KOPT-K1 (cell line): Measurements from ENCODE around the gene PLIN5.
"Not testable (repeated sequence)": the region's sequence is repeated elsewhere in the genome, so short reads cannot be mapped to it uniquely, and the experiment has no call there.

Experiments used
- H3K27ac ChIP-seq: fragments of 200-600 bp; sonication (generic); 2 replicates; pipeline ENCODE4 v1.5.1; 2016; ENCODE audit warnings: antibody characterized with exemption, mild to moderate bottlenecking, low read depth, low read length; ENCODE audit not compliant: poor library complexity, severe bottlenecking
- H3K36me3 ChIP-seq: fragments of 200-600 bp; sonication (generic); 2 replicates; pipeline ENCODE4 v1.5.1; 2017; ENCODE audit warnings: antibody characterized with exemption, mild to moderate bottlenecking, low read length, moderate library complexity; ENCODE audit not compliant: insufficient read depth
- H3K9me3 ChIP-seq: fragments of 200-600 bp; sonication (generic); 2 replicates; pipeline ENCODE4 v1.5.1; 2017; ENCODE audit warnings: antibody characterized with exemption, low read length, mild to moderate bottlenecking; ENCODE audit not compliant: insufficient read depth, poor library complexity, severe bottlenecking

PLIN5 gene

DNA sequence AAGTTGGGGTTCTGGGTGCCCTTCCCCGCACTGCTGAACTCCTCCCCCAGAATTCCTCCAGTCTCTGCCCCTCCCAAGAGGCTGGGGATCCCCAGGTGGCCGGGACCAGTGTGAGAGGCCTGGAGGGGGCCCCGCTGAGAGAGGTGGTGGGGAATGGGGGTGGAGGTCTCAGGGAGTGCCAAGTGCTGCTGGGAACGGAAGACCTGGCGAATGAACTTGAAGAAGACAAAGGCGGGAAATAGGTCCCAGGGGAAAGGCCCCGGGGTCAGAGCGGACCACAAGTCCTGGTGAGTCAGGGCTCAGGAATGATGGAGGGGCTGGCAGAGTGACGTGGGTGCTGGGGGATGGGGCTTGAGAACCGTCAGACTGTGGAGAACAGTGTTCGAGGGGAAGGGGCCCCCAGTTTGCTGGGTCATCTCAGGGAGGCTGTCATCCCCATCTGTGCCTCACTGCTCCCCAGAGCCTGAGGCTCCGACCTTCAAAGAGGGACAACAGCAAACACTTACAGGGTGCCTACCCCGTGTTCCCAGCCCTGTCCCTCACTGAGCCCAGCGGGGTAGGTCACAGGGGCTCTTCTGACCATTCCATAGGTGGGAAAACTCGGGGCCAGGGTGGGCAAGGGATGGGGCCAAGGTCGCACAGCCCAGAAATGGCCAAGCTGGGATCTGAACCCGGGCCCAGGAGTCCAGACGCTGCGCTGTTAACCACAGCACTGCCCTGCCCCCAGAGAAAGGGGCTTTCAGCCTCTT, 40.4 kb upstream of the PLIN5 start:
- no peaks in the 10 kb centered on the region for H3K36me3 ChIP-seq
- no peak overlapping the region for H3K27ac ChIP-seq
- no peaks in the 10 kb centered on the region for H3K9me3 ChIP-seq

DNA sequence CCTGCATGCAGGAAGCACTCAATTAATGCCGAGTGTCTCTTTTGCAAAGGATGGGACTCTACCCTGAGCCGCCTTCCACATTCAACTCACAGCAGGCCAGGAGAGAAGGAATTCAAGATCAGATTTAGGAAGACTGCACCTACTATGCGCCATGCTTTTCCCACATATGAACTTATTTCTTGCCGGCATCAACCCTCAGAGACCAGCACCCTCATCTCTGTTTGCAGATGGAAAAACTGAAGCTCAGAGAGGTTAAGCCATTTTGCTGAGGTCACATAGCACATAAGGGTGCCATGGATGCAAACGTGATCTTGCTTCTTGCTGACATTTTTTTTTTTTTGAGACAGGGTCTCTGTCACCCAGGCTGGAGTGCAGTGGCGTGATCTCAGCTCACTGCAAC, 38.7 kb upstream of the PLIN5 start:
- Histone ChIP-seq H3K36me3 (no peaks in the 10 kb centered on the region), H3K9me3 (no peaks in the 10 kb centered on the region), H3K27ac (no peak overlapping the region)

DNA sequence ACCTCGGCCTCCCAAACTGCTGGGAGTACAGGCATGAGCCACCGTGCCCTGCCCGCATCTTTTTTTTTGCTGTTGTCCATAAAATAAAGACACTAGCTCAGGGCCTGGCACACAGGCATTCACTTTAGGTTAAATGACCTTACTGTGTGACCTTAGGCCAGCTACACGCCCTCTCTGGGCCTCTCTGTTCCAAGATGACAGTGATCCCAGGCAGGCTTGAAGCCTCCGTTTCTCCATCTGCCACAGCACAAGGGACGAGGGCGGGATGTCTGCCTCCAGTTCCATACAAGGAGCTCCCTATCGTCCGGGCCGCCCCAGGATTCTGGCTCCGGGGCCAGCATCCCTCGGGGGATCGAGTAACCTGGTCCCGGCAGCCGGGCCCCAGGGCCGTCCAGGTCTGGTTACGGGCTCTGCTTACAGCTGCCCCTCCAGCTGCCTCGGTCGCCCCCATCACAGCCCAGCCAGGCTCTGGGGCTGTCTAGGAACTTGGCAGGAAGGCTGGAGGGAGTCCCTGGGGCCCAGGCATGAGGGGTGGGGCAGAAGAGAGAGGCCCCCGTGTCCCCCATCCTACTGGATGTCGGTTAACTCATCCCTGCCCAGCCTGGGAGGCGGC, 36.4 kb upstream of the PLIN5 start:
- Histone ChIP-seq H3K9me3 (no peaks in the 10 kb centered on the region), H3K36me3 (no peaks in the 10 kb centered on the region), H3K27ac (no peak overlapping the region)

DNA sequence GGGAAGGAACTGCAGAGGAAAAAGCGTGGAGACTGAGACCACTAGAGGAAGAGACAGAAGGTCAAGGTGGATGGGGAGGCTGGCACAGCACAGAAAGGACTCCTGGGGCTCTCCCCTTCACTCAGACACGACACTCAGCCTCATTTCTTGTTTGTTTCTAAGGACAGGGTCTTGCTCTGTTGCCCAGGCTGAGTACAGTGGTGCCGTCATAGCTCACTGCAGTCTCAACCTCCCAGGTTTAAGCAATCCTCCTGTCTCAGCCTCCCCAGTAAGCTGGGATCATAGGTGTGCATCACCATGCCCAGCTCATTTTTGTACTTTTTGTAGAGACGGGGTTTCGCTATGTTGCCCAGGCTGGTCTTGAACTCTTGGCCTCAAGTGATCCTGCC, 35.9 kb upstream of the PLIN5 start:
- Histone ChIP-seq H3K27ac (no peak overlapping the region), H3K9me3 (no peaks in the 10 kb centered on the region), H3K36me3 (no peaks in the 10 kb centered on the region)

DNA sequence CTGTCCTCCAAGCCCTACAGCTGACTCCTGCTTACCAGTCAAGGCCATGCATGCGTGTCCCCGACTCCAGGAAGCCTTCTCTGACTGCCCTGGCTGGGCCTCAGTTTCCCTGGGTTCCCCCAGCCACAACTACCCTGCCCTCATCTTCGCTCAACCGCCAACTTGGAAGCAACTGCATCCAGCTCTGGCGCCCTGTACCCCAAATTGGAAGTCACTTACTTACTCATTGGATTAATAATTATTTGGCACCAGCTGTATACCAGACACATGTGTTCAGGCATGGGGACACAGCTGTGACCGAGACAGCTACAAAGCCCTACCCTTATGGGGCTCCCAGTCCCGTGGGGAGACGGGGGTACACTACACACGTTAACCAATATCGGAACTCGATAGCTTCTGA, 35.4 kb upstream of the PLIN5 start:
- Histone ChIP-seq H3K9me3 (no peaks in the 10 kb centered on the region), H3K27ac (no peak overlapping the region), H3K36me3 (no peaks in the 10 kb centered on the region)

DNA sequence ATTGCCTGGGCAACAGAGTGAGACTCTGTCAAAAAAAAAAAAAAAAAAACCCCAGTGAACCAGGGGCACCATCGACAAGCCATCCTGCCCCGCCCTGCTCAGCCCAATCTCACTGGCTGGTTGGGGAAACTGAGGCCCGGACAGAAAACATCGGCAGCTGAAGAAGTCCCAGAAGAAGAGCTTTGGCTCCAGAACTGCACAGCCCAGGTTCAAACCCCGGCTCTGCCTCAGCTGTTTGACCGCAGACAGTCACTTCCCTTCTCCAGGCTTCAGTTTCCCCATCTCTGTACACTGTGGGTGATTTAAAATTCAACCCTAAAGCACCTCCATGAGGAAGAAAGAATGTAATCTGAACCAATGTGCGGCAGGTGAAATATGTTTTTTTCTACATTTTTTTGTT, 33.9 kb upstream of the PLIN5 start:
- no peaks in the 10 kb centered on the region for H3K9me3 ChIP-seq
- H3K27ac ChIP-seq: no peak overlapping the region
- H3K36me3 ChIP-seq: no peaks in the 10 kb centered on the region

DNA sequence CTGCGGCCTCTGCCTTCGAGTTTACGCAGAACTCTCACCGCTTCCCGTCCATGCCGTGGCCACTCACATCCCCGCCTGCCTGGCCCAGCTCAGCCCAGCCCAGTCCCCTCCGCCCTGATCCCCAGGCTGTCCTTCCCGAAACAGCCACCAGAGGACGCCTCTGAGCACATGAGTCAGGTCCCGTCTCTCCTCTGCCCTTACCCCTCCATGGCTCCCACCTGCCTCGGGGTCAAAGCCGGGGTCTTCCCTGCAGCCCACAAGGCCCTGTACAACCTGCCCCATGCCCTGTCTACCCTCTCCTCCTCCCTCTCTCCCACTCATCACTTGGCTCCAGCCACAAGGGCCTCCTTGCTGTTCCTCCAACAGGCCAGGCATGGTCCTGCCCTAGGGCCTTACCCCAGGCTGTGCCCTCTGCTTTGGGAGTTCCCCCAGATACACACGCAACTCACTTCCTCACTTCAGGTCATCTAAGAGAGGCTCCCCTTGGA, 32.6 kb upstream of the PLIN5 start:
- Histone ChIP-seq H3K9me3 (no peaks in the 10 kb centered on the region), H3K27ac (no peak overlapping the region), H3K36me3 (no peaks in the 10 kb centered on the region)

DNA sequence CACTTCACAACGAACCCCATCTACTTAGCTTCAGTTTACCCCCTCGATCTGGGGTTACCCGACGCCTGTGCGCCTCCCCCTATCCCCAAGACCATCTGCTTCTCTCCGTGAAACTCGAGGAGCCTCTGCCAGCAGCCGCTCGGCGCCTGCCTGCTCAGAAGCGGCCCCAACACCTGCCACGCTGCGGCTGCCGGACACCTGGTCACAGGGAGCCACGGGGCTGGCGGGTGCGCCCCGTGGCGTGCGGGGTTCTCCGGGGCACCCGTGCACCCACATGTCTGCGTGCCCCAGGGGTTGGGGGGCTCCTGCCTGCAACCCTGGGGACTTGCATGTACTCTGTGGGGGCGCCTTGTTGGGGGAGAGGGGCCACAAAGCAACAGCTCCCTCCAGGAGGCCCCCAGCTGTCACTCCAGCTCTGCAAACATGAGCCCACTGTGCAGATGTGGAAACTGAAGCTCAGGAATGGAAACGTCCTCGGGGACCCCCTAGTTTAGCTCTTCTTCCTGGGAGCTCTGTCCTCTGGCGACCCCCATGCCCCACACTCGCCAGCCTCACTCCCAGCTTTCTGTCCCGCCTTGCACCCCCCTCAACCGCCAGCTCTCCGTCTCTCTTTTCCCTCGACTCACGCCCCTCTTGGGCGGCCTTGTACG, 31.5 kb upstream of the PLIN5 start:
- no peak overlapping the region for H3K27ac ChIP-seq
- no peaks in the 10 kb centered on the region for H3K9me3 ChIP-seq
- no peaks in the 10 kb centered on the region for H3K36me3 ChIP-seq

DNA sequence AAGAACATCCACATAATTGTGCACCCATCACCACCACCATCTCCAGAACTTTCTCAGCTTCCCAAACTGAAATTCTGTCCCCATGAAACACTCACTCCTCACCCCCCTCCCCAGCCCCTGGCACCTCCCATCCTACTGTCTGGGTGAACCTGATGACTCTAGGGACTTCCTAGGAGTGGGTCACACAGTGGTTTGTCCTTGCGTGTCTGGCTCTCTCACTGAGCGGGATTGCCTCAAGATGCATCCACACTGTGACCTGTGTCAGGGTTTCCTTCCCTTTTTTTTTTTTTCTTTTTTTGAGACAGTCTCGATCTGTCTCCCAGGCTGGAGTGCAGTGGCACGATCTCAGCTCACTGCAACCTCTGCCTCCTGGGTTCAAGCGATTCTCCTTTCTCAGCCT, 28.5 kb upstream of the PLIN5 start:
- H3K27ac ChIP-seq, H3K36me3 ChIP-seq, H3K9me3 ChIP-seq: not testable (repeated sequence)

DNA sequence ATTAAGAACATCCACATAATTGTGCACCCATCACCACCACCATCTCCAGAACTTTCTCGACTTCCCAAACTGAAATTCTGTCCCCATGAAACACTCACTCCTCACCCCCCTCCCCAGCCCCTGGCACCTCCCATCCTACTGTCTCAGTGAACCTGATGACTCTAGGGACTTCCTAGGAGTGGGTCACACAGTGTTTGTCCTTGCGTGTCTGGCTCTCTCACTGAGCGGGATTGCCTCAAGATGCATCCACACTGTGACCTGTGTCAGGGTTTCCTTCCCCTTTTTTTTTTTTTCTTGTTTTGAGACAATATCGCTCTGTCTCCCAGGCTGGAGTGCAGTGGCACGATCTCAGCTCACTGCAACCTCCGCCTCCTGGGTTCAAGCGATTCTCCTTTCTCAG, 27.1 kb upstream of the PLIN5 start:
- H3K9me3 ChIP-seq, H3K27ac ChIP-seq, H3K36me3 ChIP-seq: not testable (repeated sequence)

DNA sequence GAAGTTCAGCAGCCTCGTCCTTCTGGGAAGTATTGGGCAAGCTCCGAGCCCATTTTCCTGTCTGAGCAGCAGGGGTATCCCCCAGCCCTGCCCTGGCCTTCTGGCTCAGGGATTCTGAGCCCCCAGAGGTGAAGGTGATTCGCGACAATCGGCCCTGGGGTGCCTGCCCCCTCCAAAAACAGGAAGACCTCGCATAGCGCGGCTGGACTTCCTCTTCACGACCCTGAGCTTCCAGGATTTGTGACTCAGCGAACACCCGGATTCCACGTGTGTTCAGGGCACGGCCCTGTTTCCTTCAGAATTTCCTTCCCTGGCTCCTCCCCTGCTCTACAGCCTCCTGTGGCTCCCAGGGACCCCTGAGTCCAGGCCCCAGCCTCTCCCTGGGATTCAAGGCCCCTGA, 24.5 kb upstream of the PLIN5 start, which contains the start of gene SEMA6B:
SEMA6B (minus strand) TSS at position 116 of the 400 bp plus-strand sequence. CDS start 1,227 bp downstream, outside the sequence.
- no peak within 1 kb of the TSS for H3K27ac ChIP-seq
- no peaks in the 10 kb centered on the region for H3K9me3 ChIP-seq
- no peaks in the 10 kb centered on the region for H3K36me3 ChIP-seq

DNA sequence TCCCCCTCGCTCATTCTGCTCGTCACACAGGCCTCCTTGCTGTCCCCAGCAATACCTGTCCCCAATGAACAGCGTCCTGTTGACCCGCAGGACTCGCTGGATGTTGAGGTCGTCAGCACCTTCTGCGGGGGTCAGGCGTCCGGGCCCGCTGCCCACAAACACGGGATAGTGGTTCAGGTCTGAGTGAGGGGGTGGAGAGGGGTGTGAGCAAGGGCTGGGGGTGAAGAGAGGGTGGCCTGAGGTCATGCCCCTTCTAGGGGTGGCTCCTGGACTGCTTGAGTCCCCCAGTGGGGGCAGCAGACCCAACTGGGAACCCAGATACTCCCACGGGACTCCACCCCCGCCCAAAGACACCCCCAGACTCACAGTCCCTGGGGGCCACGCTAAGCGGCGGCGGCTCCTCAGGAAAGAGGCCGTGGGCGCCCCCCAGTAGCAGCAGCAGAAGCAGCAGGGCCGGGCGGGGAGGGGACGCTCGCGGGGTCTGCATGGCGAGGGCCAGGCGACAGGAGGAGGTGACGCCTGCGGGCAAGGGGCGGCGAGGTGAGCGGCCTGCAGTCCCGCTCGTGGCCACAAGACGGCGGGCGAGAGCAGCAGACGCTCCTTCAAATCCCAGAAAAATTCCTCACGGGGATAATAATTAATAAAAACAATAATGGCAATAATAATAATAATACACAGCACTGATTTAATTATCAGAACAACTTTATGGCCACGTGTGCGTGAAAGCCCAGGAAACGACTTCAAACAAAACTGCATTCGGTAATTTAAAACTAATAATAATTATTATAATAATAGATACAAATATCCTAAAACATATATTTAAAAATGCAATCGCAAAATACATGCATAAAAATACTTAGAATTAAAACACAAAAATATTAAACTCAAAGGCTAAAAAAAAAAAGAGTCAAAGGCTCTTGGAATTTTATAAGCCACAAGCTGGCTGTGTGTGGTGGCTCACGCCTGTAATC, 23.2 kb upstream of the PLIN5 start:
- Histone ChIP-seq H3K9me3 (no peaks in the 10 kb centered on the region), H3K27ac (no peak overlapping the region), H3K36me3 (no peaks in the 10 kb centered on the region)

DNA sequence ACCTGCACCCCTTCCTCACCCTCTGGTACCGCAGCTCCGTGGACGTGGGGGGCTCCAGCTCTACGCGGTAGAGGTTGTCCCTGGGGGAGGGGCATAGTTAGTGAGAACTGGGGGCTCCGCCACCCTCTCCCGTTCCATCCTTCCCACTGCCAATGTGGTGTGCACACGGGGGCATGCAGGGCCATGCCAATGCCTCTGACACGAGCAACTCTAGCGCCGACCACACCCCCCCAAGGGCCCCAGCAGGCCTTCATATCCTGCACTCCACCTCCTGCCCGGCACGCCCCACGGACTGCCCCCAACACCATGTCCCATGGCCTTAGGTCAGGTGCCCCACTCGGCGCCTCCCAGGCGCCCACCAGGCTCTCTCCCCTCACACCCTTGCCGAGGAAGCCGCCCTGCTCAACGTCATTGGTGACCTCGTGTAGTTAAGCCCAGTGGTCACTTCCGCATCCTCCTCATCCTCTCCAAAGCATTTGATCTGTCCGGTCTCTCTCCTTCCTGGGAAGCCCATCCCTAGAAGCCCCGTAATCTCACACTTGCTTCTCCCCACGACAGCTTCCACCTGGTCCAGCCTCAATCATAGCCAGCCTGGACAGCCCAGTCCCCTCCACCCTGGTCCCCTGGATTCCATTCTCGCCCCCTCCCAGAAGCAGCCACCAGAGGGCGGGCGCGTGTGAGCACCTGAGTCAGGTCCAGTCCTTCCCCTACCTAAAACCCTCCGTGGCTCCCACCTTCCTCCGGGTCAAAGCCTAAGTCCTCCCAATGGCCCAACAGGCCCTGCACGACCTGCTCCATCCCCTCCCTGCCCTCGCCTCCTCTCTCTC, 22.3 kb upstream of the PLIN5 start:
- Histone ChIP-seq H3K9me3 (no peaks in the 10 kb centered on the region), H3K36me3 (no peaks in the 10 kb centered on the region), H3K27ac (no peak overlapping the region)

DNA sequence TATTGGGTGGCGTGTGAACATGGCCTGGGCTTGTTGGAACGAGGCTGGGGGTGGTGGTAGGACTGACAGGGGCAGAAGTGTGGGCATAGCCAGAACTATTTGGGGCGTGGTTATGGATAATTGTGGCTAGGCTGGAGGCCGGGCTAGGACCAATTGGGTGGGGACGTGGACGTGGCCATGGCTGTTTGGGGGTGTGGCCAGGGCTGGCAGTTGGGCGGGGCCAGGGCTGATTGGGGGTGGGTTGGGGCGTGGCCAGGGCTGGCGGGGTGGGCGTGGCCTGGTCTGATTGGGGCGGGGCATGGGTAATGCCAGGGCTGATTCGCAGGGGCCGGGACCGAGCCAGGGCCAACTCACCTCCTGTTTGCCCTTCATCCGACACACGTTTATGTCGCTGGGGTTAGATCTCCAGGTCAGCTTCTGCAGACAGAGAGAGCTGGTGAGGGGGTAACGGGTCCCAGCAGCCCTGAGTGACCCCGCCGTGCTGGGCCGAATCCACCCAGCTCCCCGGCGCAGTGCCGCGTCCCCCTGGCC, 21.6 kb upstream of the PLIN5 start:
- Histone ChIP-seq H3K9me3 (no peaks in the 10 kb centered on the region), H3K27ac (no peak overlapping the region), H3K36me3 (no peaks in the 10 kb centered on the region)
